COLO668 (cell line): ENCODE measurements around the gene NAP1L1.
"Not testable (repeated sequence)": the region's sequence is repeated elsewhere in the genome, so short reads cannot be mapped to it uniquely, and the experiment has no call there.

Source experiments
- DNase-seq: peaks from one replicate; lab custom pipeline; 2025; ENCODE audit not compliant: unreplicated experiment; lab: John Stamatoyannopoulos, UW

The NAP1L1 gene

DNA sequence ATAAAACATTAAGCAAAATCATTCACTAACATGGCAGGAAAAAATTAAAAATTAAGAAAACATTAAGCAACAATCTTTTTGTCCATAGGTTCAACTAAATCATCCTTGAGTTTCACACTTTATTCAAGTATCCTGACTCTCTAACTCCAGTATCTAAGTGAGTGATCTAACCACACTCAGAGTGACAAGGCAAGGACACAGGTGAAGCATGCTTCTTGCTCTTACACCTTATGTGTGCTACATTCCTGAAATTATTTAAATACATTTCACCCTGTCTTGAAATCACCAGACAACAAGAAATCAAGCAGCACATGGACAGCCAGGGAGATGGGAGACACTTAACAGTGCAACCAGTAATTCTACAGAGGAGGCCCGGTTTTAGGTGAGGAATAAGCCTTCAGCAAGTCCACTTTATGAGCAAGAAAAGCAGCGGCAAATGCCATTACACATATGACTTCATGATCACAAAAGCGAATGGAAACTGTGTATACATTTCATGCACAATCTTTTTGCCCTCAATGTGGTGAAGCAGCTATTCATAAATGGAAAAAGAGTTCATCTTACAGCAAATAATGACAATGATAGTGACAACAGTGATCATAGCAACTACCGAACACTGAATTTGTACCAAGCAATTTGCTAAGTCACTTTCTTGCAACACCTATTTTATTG lies 90.3 kb downstream of the NAP1L1 start:
- DNase-seq = no peak

DNA sequence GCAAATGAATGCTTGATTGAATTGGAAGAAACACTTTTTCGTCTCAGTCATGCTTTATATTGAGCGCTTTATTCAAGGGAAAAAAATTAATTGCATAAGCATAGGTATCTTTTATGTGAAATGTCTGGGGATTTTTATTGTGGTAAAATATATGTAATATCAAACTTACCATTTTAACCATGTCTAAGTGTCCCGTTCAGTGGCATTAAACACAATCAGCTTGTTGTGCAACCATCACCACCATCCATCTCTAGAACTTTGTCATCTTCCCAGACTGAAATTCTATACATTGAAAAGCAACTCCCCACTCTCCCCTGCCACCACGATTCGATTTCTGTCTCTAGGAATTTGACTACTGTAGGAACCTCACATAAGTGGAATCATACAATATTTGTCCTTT lies 92.7 kb downstream of the NAP1L1 start:
- DNase-seq = no peak

- no peak for DNase-seq
Observed at GRCh38 chr12:75990189-75990912, 94.1 kb downstream of the NAP1L1 start.

- not testable (repeated sequence) for DNase-seq
Observed at GRCh38 chr12:75987709-75988108, 96.8 kb downstream of the NAP1L1 start.
